ENCODE measurements around the gene ATG9B.

- TF ChIP-seq CTCF (IDR thresholded peaks at IDR 0.05) (no peak), POLR2A (IDR thresholded peaks at IDR 0.05) (no peak)
Measured at GRCh38 chr7:151007469-151007898, 16.8 kb downstream of the ATG9B start.
